GM23248 (cell line): Measurements from ENCODE around the gene RTN4IP1. TPM values are rescaled to one million over a fixed set of nuclear protein-coding genes. Genes with fewer than 3 reads are reported as not detected.

Experiments used
- DNase-seq: peaks from one replicate; pipeline ENCODE4 v3.0.0-alpha.2; 2015
- H2AFZ ChIP-seq: fragments of 200-600 bp; sonication (generic); 2 replicates; pipeline ENCODE4 v1.6.1; 2016; ENCODE audit warnings: antibody characterized with exemption
- H3F3A ChIP-seq: fragments of 200-600 bp; sonication (generic); 2 replicates; pipeline ENCODE4 v1.6.1; 2016; ENCODE audit warnings: mild to moderate bottlenecking, antibody characterized with exemption, mixed run types; ENCODE audit not compliant: insufficient read depth
- H3K27ac ChIP-seq: fragments of 200-600 bp; sonication (generic); 2 replicates; pipeline ENCODE4 v1.5.1; 2016; ENCODE audit warnings: mild to moderate bottlenecking
- H3K27me3 ChIP-seq: fragments of 200-600 bp; sonication (generic); replicated peaks from 2 replicates; pipeline ENCODE4 v1.6.1; 2016; ENCODE audit warnings: mild to moderate bottlenecking; ENCODE audit not compliant: insufficient read depth
- H3K36me3 ChIP-seq: fragments of 200-600 bp; sonication (generic); 2 replicates; pipeline ENCODE4 v1.6.1; 2016; ENCODE audit warnings: low read depth, mild to moderate bottlenecking
- H3K4me1 ChIP-seq: fragments of 200-600 bp; sonication (generic); 2 replicates; pipeline ENCODE4 v1.6.1; 2016; ENCODE audit warnings: mild to moderate bottlenecking; ENCODE audit not compliant: insufficient read depth
- H3K4me2 ChIP-seq: fragments of 200-600 bp; sonication (generic); one replicate; pipeline ENCODE4 v1.6.1; 2016; ENCODE audit warnings: mild to moderate bottlenecking; ENCODE audit not compliant: unreplicated experiment
- H3K4me3 ChIP-seq: fragments of 200-600 bp; sonication (generic); 2 replicates; pipeline ENCODE4 v1.5.1; 2016; ENCODE audit warnings: mild to moderate bottlenecking
- H3K79me2 ChIP-seq: fragments of 200-600 bp; sonication (generic); 2 replicates; pipeline ENCODE4 v1.6.1; 2016; ENCODE audit warnings: mild to moderate bottlenecking; ENCODE audit not compliant: insufficient read depth
- H3K9ac ChIP-seq: fragments of 200-600 bp; sonication (generic); 2 replicates; pipeline ENCODE4 v1.6.1; 2016; ENCODE audit warnings: mild to moderate bottlenecking
- H3K9me2 ChIP-seq: fragments of 200-600 bp; sonication (generic); 2 replicates; pipeline ENCODE4 v1.6.1; 2016; ENCODE audit warnings: mixed run types, mild to moderate bottlenecking, moderate library complexity; ENCODE audit not compliant: insufficient read depth
- H3K9me3 ChIP-seq: fragments of 200-600 bp; sonication (generic); one replicate; pipeline ENCODE4 v1.6.1; 2017; ENCODE audit warnings: low read depth
- H4K20me1 ChIP-seq: fragments of 200-600 bp; sonication (generic); 2 replicates; pipeline ENCODE4 v1.6.0; 2016; ENCODE audit not compliant: insufficient read depth
- EZH2 ChIP-seq: fragments of 200-600 bp; sonication (generic); IDR thresholded peaks from 2 replicates; pipeline ENCODE4 v1.6.1; 2018; ENCODE audit warnings: antibody characterized with exemption, mild to moderate bottlenecking; ENCODE audit not compliant: insufficient read depth, poor library complexity, severe bottlenecking
- EZH2phosphoT487 ChIP-seq: fragments of 200-600 bp; sonication (generic); IDR thresholded peaks from 2 replicates; pipeline ENCODE4 v1.6.1; 2018; ENCODE audit warnings: antibody characterized with exemption, moderate library complexity, mild to moderate bottlenecking, low read depth; ENCODE audit not compliant: insufficient read depth
- WGBS, 2 experiments: methylation state at CpG; one replicate each; pipeline ENCODE4 v1.1.6; 2015 to 2017; ENCODE audit warnings: low lambda C conversion rate in 2 of 2, low coverage in 1 of 2; ENCODE audit errors: missing lambda C conversion rate in 2 of 2; 5-methylcytosine and 5-hydroxymethylcytosine counted together
- in situ Hi-C: fragments of 300-500 bp; cut with MboI; formaldehyde crosslinking; loops from 2 replicates; pipeline ENCODE4 v1.15.0; 2020
- polyA plus RNA-seq: library from polyadenylated mRNA; unstranded; fragments of >200 nt; fragmentation: Nextera tagmentation; extraction: Ambion mirVana; gene quantifications from 2 replicates; pipeline ENCODE4 v1.2.1, GENCODE V29; 2016
- total RNA-seq: library from RNA; depleted of rRNA; stranded (reverse); fragments of >200 nt; shearing (Covaris generic); gene quantifications from 2 replicates; pipeline ENCODE4 v1.2.3, GENCODE V29; 2014

RTN4IP1 gene
- total and polyA plus RNA-seq, 2 experiments from 2014 or later: 5.3 to 8.0 TPM

DNA sequence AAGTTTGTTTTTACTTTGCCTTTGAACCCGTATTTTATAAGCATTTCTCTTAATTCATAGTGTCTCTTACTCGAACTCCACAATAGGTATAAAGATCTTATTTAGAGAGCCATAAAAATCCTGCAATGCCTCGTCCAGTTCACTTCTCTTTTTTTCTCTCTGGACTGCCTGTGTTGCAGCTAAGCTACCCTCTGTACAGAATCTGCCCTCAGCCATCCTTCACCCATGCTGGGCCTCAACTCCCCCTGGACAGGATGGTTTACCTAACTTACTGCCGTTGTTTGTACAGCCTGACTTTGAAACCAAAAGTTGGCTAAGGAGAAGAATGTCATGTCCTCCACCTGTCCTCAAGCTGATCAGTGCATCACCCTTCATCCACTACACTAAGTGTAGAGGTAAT lies 10.5 kb upstream of the RTN4IP1 start:
- TF ChIP-seq EZH2phosphoT487: no peak
- TF ChIP-seq EZH2: no peak
- DNase-seq: no peak
- H3K4me1 ChIP-seq: no peaks in the 10 kb centered on the region
- H3K27me3 ChIP-seq: no peaks in the 10 kb centered on the region
- 0 out of 2 replicates have a peak, but pooled peaks cover 5% of the 10 kb centered on the region for H3F3A ChIP-seq
- H3K9me3 ChIP-seq: no peaks in the 10 kb centered on the region
- H4K20me1 ChIP-seq: 0 out of 2 replicates have a peak, but pooled peaks cover 3% of the 10 kb centered on the region
- 76 to 84% methylated on average over 4 of the region's 4 CpGs for WGBS, 2 experiments
- H3K9me2 ChIP-seq: no peaks in the 10 kb centered on the region
- no peak overlapping the region for H3K27ac ChIP-seq
- in situ Hi-C loops: no loop called here
- no peak overlapping the region for H3K4me3 ChIP-seq
- H2AFZ ChIP-seq: no peak overlapping the region
- peaks cover 45% of the 10 kb centered on the region for H3K79me2 ChIP-seq
- no peak overlapping the region for H3K9ac ChIP-seq
- H3K4me2 ChIP-seq: no peak overlapping the region
- peaks cover 5% of the 10 kb centered on the region for H3K36me3 ChIP-seq

DNA sequence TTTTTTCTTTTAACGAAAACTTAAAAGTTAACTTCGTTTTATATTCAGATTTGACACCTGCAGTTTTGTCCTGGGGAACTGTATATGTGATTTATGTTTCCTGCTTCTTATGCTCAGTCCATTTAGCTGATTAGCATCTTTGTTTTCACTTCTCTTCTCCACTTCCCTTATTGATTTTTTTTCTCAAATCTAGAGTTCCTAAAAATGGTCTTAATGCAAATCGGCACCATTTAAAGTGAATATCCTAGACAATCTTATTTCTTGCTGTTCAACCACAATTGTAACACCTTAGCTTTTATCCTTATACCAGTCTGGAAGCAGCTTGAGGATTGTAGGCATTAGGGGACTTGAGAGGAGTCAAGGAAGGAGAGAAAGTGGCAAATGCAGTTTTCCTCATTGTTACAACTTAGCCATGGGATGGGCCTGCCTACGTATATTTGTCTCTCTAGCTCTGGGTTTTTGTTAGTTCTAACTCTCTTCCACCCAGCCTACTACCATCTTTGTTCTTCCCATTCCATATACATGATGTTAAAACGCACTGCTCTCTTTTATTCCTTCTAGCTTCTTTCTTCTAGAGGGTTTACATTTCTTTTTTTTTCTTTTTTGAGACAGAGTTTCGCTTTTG lies 8.5 kb upstream of the RTN4IP1 start:
- Histone ChIP-seq H3K36me3 (no peaks in the 10 kb centered on the region), H4K20me1 (0 out of 2 replicates have a peak, but pooled peaks cover 3% of the 10 kb centered on the region), H3F3A (0 out of 2 replicates have a peak, but pooled peaks cover under 1% of the 10 kb centered on the region), H3K4me1 (no peaks in the 10 kb centered on the region), H3K79me2 (peaks cover 65% of the 10 kb centered on the region), H3K4me2 (no peak overlapping the region), H3K9me2 (no peaks in the 10 kb centered on the region), H3K4me3 (no peak overlapping the region), H3K9me3 (no peaks in the 10 kb centered on the region), H3K9ac (no peak overlapping the region), H3K27me3 (no peaks in the 10 kb centered on the region), H3K27ac (no peak overlapping the region), H2AFZ (no peak overlapping the region)
- 85 to 88% methylated on average over 6 of the region's 6 CpGs for WGBS, 2 experiments
- no peak for TF ChIP-seq EZH2
- TF ChIP-seq EZH2phosphoT487: no peak
- in situ Hi-C loops: no loop called here
- DNase-seq: no peak

DNA sequence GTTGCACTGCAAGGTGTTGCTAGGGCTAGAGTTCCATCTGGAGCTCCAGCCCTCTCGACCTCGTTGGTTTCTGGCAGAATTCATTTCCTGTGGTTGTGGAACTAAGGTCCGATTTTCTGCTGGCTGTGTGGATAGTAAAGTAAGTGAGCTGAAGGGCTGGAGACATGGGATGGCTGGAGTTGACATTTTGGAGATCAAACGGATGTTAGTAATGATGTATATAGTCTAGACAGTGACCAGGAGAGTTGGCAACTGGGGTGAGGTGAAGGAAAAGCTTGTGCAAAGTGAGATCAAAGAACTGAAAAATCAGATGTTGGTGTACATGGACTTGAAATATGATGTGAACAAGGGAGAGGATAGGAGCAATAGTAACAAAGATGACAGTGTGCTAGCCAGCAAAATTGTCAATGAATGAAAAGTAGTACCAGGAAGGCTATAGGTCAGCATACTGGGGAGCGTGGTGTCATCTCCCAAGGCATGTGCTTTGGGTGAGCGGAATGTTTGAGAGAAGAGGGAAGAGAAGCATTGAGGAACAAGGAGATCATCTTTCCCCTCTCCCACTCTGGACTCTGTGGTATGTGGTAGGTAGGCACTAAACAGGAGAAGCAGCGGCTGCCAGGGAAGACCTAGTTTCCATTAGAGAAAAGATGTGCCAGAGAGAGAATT lies 7.9 kb upstream of the RTN4IP1 start:
- in situ Hi-C loops: no loop called here
- H3K4me2 ChIP-seq: no peak overlapping the region
- H3K4me1 ChIP-seq: no peaks in the 10 kb centered on the region
- no peaks in the 10 kb centered on the region for H3K9me3 ChIP-seq
- WGBS, 2 experiments: 64 to 70% methylated on average over 7 of the region's 7 CpGs
- peaks cover 71% of the 10 kb centered on the region for H3K79me2 ChIP-seq
- no peaks in the 10 kb centered on the region for H3K9me2 ChIP-seq
- H2AFZ ChIP-seq: no peak overlapping the region
- TF ChIP-seq EZH2phosphoT487 (no peak), EZH2 (no peak)
- no peak overlapping the region for H3K27ac ChIP-seq
- H3F3A ChIP-seq: no peaks in the 10 kb centered on the region
- H4K20me1 ChIP-seq: 0 out of 2 replicates have a peak, but pooled peaks cover 3% of the 10 kb centered on the region
- DNase-seq: no peak
- no peak overlapping the region for H3K9ac ChIP-seq
- no peak overlapping the region for H3K4me3 ChIP-seq
- no peaks in the 10 kb centered on the region for H3K36me3 ChIP-seq
- no peaks in the 10 kb centered on the region for H3K27me3 ChIP-seq

DNA sequence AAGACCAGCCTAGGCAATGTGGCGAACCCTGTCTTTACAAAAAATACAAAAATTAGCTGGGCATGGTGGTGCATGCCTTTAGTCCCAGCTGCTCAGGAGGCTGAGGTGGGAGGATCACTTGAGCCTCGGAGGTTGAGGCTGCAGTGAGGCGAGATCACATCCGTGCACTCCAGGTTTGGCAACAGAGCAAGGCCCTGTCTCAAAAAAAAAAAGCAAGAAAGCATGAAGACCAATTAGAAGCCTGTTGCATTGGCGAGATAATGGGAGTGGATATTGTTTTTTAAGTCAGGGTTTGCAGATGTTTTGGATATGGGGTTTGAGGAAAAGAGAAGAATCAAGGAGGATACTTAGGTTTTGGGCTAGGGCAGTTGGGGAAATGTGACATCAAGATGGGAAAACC lies 5.3 kb upstream of the RTN4IP1 start:
- no peaks in the 10 kb centered on the region for H3K9me3 ChIP-seq
- WGBS, 2 experiments: 94 to 97% methylated on average over 5 of the region's 5 CpGs
- no peak overlapping the region for H2AFZ ChIP-seq
- H3F3A ChIP-seq: no peaks in the 10 kb centered on the region
- no peaks in the 10 kb centered on the region for H3K27me3 ChIP-seq
- H4K20me1 ChIP-seq: no peaks in the 10 kb centered on the region
- no peak overlapping the region for H3K27ac ChIP-seq
- H3K36me3 ChIP-seq: no peaks in the 10 kb centered on the region
- no peak for DNase-seq
- in situ Hi-C loops: no loop called here
- no peaks in the 10 kb centered on the region for H3K9me2 ChIP-seq
- H3K4me2 ChIP-seq: no peak overlapping the region
- TF ChIP-seq EZH2phosphoT487 (no peak), EZH2 (no peak)
- H3K4me1 ChIP-seq: peaks cover 7% of the 10 kb centered on the region; the same call in 1 of the 2 replicates
- no peak overlapping the region for H3K4me3 ChIP-seq
- H3K79me2 ChIP-seq: peaks cover 90% of the 10 kb centered on the region
- no peak overlapping the region for H3K9ac ChIP-seq
